ENCODE results near the gene LIAS. TPM values are rescaled to one million over a fixed set of nuclear protein-coding genes. Genes with fewer than 3 reads are reported as not detected.
"Not testable (repeated sequence)": the region's sequence is repeated elsewhere in the genome, so short reads cannot be mapped to it uniquely, and the experiment has no call there.

LIAS gene
- polyA plus RNA-seq (ENCODE audit: insufficient read length in 4 of 4) = 10 to 100 TPM; 18.3 to 33.6 (median 25.1) TPM

DNA sequence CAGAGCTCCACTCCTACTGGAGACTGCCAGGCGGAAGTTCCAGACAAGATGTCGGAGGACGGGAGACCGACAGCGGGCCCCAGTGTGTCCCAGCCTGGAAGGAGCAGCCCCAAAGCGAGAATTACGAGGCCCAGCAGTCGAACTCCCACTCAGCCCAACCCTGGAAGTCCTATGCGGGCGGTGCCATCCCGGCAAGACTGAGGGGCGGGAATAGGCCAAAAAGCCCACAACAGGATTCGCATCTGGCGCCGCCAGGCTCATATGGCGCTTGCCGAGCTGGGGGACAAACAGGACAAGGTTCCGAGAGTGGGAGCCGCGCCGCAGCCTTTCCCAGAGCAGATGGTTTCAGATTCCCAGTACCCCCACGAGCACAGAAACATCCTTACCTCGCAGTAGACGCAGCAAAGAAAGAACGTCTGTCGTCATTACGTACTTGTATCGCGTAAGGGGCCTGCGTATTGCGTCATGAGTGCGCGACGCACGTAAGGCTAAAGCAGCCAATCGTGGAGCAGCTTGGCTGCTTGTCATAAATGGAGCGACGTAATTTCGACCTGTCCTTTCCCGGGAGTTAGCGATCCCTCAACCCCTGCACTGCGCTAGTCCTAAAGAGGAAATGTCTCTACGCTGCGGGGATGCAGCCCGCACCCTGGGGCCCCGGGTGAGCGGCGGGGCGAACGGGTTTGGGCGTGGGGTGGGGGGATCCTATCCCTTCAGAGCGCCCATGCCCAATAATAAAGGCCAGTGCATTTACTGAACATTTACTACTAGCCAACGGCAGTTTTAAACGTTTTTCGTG is at the start of gene LIAS, which contains the start of gene RPL9:
Gene LIAS, plus strand, starts transcription at position 552 of the 796 bp plus-strand sequence. Its CDS starts 62 bp downstream, at position 614.
Gene RPL9, minus strand, starts transcription at position 418 of the 796 bp plus-strand sequence. CDS start 483 bp downstream, outside the sequence.
- peak; percentile 97 to 99 (median 98) for DNase-seq (ENCODE audit: low read depth in 4 of 4, low spot score in 3 of 4)

DNA sequence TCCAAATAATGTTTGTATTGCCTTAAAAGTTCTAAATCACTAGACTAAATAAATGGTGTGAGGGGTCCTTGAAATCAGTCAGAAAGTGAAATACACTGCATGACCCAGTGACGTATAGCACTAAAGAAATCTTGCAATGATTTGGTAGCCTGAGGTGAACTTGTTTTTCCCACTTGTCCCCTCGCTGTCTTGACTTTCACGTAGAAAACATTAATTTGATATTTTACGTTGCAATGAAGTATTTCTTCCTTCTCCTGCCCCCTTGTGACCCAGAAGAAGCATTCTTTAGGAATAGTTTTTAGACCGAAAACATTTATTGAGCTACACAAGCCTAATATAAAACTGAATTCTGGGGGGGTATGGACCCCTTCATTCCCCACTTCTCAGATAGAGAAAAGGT is 48.4 kb upstream of the LIAS start:
- DNase-seq (ENCODE audit: low read depth in 4 of 4, low spot score in 3 of 4) = no peak

DNA sequence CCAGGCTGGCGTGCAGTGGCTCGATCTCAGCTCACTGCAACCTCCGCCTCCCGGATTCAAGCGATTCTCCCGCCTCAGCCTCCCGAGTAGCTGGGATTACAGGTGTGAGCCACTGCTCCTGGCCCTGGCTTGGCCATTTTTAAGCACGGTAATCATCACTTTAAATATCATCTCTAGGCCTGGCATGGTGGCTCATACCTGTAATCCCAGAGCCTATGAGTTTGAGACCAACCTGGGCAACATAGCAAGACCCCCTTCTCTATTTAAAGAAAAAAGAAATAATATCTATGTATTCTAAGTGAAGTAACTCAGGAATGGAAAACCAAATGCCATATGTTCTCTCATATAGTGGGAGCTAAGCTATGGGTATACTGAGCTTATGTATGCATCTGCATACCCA is 47.3 kb upstream of the LIAS start:
- not testable (repeated sequence) for DNase-seq (ENCODE audit: low read depth in 4 of 4, low spot score in 3 of 4)

DNA sequence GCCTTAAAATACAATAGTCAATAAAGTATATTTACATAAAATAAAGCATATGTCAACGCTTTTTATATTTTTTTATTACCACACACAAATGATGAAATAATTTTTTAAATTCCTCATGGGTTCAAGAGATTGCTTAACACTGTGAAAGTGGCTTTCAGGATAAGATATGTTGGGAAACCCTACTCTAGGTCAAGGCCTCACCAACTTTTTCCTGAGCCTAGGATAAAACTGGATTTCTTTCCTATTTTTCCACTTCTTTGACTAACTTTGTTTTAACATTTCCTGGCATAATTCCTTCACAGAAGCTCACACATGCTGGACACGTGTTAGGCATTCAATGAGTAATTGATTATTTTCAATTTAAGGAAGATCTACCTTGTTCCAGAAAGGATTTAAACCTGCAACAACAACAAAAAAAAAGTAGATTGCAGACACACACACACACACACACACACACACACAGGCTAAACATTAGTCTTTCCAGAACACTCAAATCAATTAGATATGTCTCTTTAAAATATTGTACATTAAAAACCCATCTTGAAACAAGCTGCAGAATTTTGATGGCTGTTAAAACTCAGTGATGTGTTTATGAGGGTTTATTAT is 43.1 kb upstream of the LIAS start:
- DNase-seq (ENCODE audit: low read depth in 4 of 4, low spot score in 3 of 4) = no peak

DNA sequence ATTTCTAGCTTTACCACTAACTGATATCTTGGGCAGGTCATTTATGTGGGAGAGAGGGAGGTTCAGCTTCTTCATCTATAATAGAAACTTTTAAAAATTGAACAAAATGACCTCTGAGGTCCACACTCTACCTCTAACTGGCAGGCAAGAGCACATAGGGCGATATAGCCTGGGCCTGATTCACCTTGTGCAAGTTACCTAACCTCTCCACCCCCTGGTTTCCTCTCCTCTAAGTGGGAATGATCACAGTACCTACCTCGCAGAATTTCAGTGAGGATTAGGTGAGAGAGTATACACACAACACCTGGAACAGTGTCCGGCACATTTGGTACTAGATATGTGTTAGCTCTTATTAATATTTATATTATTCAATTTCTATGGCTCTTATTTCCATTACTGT is 36.6 kb upstream of the LIAS start:
- DNase-seq (ENCODE audit: low read depth in 4 of 4, low spot score in 3 of 4) = no peak

DNA sequence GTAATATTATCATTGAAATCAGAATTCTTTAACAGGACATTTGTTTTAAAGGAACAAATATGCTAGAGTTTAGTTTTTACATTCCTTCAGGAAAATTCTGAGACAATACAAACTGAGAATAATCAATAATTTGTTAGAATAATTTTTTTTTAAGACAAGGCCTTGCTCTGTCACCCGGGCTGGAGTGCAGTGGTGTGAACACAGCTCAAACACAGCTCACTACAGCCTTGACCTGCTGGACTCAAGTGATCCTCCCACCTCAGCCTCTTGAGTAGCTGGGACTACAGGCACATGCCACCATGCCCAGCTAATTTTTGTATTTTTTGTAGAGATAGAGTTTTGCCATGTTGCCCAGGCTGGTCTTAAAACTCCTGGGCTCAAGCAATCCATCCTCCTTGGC is 33.6 kb upstream of the LIAS start:
- not testable (repeated sequence) for DNase-seq (ENCODE audit: low read depth in 4 of 4, low spot score in 3 of 4)

DNA sequence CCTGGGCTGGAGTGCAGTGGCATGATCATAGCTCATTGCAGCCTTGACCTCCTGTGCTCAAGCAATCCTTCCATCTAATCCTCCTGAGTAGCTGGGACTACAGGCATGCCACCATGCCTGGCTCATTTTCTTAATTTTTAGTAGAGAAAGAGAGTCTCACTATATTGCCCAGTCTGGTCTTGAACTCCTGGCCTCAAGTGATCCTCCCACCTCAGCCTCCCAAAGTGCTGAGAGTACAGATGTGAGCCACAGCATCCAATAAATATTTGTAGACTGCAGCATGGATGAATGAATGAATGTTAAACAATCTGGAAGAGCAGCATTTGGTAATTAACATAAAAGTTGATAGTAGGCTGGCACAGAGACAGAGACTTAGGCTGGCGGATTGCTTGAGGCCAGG is 32.1 kb upstream of the LIAS start:
- no peak for DNase-seq (ENCODE audit: low read depth in 4 of 4, low spot score in 3 of 4)

DNA sequence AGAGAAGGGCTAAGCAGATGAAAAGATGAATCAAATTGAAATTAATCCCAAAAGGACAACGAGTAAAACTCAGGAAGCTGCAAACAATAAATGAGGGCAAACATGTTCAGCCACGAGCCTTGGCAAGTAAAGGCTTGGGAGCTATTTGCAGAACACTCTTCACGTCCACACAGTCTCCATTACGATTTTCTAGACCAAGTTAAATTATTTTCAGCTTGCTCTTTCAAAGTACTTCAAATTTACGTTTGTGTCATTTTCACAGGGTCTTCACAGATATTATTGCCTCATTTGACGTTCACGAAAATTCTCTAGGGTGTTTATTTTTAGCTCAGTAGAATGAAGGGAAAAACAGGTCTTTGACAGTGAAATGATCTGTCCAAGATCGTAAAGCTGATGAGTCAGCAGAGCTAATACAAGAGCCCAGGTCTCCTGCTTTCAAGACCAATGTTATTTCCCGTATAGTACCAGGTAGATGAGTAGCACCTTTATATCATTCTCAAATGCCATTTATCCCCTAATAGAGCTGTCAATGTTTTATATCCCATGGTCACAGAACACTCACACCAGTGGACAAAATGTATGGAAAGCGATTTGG is 31.2 kb upstream of the LIAS start:
- no peak for DNase-seq (ENCODE audit: low read depth in 4 of 4, low spot score in 3 of 4)

DNA sequence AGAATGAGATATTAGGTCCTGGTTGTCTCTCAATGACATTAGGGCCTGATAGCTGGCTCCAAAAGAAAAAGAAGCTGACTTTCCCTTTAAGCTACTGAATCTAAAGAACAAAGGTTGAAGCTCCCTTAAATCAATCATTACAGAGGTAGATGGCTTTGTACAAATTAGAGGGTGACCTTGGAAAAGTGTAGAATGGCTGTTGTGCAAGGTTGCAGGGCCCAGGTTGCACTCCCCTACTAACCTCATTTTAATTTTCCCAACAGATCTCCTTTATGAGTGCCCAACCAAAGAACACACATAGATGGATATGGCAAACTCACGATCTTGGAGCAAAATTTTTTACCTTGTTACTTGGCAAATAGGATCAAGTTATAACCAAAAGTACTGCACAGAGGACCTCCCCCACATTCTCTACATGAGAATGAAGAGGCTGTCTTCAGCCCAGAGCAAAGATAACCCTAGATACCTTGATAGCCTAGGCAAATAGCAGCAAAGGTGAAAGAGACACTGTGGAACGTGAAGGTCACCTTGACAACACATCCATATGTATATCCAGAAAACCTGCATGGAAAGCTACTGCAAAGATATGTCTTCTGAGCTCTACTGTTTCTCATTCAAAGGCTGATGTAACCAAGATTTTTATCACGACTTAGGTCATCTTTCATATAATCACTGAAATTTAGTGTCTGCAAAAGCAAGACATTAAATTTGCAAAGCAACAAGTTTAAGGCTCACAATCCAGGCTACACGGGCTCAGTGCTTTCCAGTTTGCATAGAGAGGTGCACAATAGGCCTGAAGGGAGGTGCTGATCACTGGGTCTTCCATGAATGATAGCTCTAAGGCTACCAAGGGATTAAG is 29.2 kb upstream of the LIAS start:
- DNase-seq (ENCODE audit: low read depth in 4 of 4, low spot score in 3 of 4) = no peak

DNA sequence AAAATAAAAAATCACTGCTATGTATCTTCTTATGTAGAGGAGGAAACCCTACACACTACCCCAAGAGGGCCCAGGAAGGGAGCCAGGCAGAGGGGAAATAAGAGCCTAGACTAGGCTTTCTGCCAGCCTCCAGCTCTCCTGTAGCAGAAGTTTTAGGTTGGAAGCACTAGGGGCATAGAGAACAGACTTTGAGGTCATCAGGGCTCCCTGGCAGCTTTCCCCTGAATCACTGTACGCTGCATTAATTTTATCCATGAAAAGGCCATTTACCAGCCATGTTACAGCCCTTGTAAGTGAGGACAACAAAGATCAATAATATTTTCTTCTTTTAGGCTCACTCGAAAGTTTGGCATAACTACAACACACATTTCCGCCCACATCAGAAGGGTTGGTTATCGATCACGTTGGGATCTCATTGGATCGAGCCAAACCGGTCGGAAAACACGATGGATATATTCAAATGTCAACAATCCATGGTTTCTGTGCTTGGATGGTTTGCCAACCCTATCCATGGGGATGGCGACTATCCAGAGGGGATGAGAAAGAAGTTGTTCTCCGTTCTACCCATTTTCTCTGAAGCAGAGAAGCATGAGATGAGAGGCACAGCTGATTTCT is 24.9 kb upstream of the LIAS start:
- no peak for DNase-seq (ENCODE audit: low read depth in 4 of 4, low spot score in 3 of 4)

DNA sequence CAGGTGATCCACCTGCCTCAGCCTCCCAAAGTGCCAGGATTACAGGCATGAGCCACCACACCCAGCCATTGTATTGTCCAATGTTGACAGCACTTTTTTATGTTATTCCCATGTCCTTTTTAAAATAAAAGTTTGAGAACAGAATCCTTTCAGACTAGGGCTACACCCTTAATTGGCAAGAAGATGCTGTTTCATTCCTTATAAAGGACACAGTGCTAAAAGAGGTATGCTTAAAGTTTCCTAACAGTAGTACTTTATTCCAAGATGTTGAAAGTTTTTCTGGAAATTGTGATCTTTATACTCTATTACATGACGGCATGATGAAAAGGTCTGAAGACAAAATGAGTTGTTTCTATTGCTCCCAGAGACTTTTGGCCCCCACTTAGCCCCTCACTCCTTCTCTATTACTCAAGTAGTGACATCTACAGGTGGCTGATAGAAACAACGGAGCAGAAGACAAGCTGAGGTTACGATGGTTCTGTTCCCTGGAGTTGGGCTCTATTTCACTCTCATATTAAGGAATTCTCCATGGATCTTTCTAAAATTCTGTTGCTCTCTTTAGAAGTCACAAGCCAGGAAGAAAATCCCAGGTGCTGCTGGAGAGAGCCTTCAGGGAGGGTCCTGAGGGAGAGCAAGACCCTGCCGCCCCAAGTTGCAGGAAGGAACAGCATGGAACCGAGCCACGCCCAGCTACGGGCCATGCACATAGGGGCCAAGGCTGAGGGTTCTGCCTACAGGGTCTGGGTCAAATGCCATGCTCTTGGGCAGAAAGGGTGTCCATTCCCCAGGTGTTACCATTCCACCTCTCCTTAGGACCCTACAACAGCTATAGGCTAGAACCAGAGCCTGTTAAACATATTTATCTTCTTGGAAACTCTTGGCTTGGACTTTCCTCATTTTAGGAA is 22.9 kb upstream of the LIAS start:
- DNase-seq (ENCODE audit: low read depth in 4 of 4, low spot score in 3 of 4) = no peak

DNA sequence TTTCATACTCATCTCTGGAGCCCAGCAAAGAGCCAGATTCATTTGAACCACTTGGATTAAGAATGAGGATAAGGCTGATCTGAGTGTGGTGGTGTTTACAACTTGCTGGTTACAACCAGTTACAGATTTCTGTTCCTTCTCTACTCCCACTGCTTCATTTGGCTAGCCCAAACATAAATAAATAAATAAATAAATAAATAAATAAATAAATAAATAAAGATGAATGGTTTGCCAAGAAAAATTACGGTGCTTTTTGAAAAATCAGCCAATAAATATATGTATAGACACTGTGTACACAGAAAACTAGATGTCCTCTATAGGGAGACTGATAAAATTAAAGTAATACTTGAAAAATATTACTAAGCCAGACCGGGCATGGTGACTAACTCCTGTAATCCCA is 17.3 kb upstream of the LIAS start:
- DNase-seq (ENCODE audit: low read depth in 4 of 4, low spot score in 3 of 4) = no peak

DNA sequence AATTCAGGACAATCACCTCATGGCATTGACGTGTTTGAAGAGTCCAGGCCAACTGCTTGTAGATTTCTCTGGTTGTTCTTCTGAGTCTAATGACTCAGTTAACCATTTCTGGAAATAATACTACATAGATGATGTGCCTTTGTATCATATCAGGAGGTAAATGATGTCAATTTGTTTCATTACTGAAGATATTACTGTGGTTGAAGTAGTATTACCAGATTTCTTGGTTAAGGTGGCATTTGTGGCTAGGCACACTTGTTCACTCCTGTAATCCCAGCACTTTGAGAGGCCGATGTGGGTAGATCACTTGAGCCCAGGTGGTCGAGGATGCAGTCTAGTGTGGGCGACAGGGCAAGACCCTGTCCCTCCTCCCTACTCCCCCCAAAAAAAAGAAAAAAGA is 15.9 kb upstream of the LIAS start:
- no peak for DNase-seq (ENCODE audit: low read depth in 4 of 4, low spot score in 3 of 4)

DNA sequence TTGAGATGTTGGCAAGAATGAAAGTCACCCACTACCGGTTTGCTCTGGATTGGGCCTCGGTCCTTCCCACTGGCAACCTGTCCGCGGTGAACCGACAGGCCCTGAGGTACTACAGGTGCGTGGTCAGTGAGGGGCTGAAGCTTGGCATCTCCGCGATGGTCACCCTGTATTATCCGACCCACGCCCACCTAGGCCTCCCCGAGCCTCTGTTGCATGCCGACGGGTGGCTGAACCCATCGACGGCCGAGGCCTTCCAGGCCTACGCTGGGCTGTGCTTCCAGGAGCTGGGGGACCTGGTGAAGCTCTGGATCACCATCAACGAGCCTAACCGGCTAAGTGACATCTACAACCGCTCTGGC is 12.4 kb upstream of the LIAS start:
- DNase-seq (ENCODE audit: low read depth in 4 of 4, low spot score in 3 of 4) = no peak

DNA sequence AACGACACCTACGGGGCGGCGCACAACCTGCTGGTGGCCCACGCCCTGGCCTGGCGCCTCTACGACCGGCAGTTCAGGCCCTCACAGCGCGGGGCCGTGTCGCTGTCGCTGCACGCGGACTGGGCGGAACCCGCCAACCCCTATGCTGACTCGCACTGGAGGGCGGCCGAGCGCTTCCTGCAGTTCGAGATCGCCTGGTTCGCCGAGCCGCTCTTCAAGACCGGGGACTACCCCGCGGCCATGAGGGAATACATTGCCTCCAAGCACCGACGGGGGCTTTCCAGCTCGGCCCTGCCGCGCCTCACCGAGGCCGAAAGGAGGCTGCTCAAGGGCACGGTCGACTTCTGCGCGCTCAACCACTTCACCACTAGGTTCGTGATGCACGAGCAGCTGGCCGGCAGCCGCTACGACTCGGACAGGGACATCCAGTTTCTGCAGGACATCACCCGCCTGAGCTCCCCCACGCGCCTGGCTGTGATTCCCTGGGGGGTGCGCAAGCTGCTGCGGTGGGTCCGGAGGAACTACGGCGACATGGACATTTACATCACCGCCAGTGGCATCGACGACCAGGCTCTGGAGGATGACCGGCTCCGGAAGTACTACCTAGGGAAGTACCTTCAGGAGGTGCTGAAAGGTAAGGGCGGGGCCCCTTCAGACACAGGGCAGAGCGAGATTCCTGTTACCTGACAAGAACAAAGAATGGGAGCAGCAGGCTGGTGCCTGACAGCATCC is 11.8 kb upstream of the LIAS start:
- peak; percentile 36 to 53 (median 44) for DNase-seq (ENCODE audit: low read depth in 4 of 4, low spot score in 3 of 4)

DNA sequence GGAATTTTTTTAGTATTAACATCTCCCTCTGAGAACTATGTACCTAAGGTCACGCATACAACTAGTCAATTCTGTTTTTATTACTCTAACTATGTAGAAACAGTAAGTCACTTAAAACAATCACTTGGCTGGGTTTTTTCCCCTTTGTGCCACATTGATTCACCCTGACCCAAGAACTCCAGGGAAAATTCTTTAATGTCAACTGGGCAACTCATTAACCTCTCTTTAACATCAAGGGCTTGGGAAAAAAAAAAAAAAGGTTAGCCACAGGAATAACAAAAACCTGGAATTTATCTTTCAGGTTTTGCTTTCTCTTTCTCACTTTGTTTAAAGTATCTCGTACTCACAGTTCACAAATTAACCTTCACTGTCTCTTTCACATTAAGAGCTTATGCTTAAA is 8.2 kb upstream of the LIAS start:
- DNase-seq (ENCODE audit: low read depth in 4 of 4, low spot score in 3 of 4) = no peak

DNA sequence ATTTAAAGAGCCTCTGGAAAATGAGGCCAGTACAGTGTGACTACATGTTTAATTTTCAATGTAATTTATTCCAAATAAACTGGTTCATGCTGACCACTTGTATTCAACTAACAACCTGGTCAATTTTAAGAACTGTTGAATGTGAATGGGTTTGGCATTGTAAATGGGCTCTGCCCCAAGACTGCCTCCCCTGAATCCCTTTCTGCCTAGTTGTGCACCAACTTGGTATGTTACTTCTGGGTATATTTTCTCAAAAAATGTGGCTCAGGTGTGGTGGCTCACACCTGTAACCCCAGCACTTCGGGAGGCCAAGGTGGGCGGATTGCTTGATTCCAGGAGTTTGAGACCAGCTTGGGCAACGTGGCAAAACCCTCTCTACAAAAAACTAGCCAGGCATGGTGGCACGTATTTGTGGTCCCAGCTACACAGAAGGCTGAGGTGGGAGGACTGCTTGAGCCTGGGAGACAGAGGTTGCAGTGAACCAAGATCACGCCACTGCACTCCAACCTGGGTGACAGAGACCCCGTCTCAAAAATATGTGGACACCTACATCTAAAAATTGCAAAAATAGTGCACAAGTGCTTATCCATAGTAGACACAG is 7.3 kb upstream of the LIAS start:
- no peak for DNase-seq (ENCODE audit: low read depth in 4 of 4, low spot score in 3 of 4)

DNA sequence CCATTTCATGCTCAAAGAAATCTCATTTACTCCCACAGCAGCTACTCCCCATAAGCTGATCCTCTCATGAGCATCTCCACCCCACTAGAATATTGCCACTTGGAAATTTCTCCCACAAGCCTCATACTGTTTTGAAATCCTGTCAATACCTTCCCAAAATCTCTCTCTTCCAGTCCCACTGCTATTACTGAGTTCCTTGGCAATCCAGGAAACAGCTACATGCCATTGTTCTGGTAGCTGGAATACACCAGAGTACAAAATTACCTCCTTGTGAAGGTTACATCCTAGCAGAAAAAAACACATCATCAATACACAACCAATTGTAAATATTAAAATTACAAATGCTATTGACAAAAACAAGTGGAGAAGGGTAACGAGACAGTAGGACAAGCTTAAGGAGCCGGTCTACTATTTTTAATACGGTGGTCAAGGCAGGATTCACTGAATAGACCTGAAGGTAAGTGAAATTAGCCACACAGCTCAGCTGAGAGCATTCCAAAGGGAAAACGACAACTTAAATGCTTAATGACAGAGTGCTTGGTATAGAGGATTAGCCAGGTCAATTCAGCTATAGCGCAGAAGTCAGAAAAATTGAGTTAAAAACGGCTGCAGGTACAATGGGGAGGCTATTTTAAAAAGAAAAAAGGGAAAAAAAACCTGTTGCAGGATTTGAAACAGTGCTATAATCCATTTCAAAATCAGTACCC is 6.5 kb upstream of the LIAS start:
- DNase-seq (ENCODE audit: low read depth in 4 of 4, low spot score in 3 of 4) = no peak

Data from left renal pelvis (tissue), 4 donors.